Measurements from ENCODE around the gene CRYBG1.

Gene CRYBG1

DNA sequence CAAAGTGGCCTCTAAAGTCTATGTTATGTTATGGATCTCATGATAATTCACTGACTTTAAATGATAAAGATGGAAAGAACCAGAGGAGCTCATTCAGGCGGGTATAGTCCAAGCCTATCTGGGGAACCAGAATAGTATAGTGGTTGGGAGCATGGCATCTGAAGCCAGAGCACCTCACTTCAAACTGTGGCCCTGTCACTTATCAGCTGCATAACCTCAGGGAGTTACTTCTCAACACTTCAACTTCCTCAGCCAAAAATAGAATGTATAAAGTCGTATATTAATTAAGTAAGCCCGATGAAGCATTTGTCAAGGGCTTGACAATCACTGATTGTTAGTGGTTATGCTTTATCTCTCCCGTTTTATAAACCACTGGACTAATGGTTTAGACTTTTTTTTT, 156.1 kb downstream of the CRYBG1 start:
- Mint-ChIP-seq H3K27ac (peak overlapping the region; percentile 77), H3K4me1 (ENCODE audit: low read depth) (peaks cover 61% of the 10 kb centered on the region), H3K27me3 (no peaks in the 10 kb centered on the region), H3K9me3 (no peaks in the 10 kb centered on the region), H3K4me3 (no peak overlapping the region), H3K36me3 (ENCODE audit: low read depth) (peaks cover 32% of the 10 kb centered on the region)
- intact Hi-C loops (cut with micrococcal nuclease): no loop called here

DNA sequence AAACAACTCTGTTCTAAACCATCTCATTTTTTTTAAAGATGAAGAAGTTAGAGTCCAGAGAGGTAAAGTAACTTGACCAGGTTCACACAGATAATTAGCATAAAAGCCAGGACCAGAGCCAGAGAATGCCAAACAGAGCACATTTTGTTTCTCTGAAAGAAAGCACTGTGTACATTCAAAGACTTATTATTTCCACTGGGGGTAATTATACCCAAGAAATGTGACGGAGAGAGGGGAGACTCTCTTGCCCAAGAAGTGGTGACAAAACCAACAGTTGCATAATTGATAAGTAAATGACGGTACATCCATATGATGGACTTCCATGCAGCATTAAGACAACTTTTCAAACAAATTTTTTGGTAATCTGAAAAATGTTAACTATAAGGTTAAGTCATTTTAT, 157.2 kb downstream of the CRYBG1 start:
- Mint-ChIP-seq H3K4me3 (no peak overlapping the region), H3K27me3 (no peaks in the 10 kb centered on the region), H3K27ac (no peak overlapping the region), H3K9me3 (no peaks in the 10 kb centered on the region), H3K36me3 (ENCODE audit: low read depth) (peaks cover 28% of the 10 kb centered on the region), H3K4me1 (ENCODE audit: low read depth) (peaks cover 68% of the 10 kb centered on the region)
- intact Hi-C loops (cut with micrococcal nuclease): no loop called here

DNA sequence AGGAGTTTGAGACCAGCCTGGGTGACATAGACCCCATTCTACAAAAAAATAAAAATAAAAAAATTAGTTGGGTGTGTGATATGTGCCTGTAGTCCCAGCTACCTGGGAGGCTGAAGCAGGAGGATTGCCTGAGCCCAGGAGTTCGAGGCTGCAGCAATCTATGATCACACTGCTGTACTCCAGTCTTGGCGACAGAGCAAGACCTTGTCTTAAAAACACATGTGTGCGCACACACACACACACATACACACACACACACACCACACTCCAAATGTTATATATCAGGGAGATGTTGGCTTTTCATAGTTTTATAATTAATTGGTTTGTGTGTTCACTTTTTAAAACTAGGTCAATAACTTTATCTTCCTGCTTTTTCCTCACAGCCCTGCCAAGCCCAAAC, 158.2 kb downstream of the CRYBG1 start:
- no peaks in the 10 kb centered on the region for H3K27me3 Mint-ChIP-seq
- no peaks in the 10 kb centered on the region for H3K9me3 Mint-ChIP-seq
- H3K4me1 Mint-ChIP-seq (ENCODE audit: low read depth): peaks cover 72% of the 10 kb centered on the region
- peak overlapping the region; percentile 97 for H3K27ac Mint-ChIP-seq
- peak overlapping the region; percentile 17 for H3K4me3 Mint-ChIP-seq
- intact Hi-C loops (cut with micrococcal nuclease): no loop called here
- peaks cover 25% of the 10 kb centered on the region for H3K36me3 Mint-ChIP-seq (ENCODE audit: low read depth)

DNA sequence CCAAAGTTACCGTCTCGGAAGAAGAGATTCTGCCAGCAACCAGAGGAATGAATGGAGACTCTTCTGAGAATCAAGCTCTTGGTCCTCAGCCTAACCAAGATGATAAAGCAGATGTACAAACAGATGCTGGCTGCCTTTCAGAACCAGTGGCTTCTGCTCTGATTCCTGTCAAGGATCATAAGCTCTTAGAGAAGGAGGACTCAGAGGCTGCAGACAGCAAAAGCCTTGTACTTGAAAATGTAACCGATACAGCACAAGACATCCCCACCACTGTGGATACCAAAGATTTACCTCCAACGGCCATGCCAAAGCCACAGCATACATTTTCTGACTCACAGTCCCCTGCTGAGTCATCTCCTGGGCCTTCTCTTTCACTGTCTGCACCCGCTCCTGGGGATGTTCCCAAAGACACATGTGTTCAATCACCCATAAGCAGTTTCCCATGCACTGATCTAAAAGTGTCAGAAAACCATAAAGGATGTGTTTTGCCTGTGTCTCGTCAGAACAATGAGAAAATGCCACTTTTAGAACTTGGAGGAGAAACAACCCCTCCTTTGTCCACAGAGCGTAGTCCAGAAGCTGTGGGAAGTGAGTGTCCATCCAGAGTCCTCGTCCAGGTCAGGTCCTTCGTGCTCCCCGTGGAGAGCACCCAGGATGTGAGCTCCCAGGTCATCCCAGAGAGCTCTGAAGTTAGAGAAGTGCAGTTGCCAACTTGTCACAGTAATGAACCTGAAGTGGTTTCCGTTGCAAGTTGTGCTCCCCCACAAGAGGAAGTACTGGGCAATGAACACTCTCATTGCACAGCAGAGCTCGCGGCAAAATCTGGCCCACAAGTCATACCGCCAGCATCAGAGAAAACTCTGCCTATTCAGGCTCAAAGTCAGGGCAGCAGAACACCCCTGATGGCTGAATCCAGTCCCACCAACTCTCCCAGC, 159.2 kb downstream of the CRYBG1 start:
- intact Hi-C loops (cut with micrococcal nuclease): no loop called here
- Mint-ChIP-seq H3K4me1 (ENCODE audit: low read depth) (peaks cover 75% of the 10 kb centered on the region), H3K27me3 (no peaks in the 10 kb centered on the region), H3K36me3 (ENCODE audit: low read depth) (peaks cover 32% of the 10 kb centered on the region), H3K9me3 (no peaks in the 10 kb centered on the region), H3K4me3 (peak overlapping the region; percentile 63), H3K27ac (peak overlapping the region; percentile 97)

DNA sequence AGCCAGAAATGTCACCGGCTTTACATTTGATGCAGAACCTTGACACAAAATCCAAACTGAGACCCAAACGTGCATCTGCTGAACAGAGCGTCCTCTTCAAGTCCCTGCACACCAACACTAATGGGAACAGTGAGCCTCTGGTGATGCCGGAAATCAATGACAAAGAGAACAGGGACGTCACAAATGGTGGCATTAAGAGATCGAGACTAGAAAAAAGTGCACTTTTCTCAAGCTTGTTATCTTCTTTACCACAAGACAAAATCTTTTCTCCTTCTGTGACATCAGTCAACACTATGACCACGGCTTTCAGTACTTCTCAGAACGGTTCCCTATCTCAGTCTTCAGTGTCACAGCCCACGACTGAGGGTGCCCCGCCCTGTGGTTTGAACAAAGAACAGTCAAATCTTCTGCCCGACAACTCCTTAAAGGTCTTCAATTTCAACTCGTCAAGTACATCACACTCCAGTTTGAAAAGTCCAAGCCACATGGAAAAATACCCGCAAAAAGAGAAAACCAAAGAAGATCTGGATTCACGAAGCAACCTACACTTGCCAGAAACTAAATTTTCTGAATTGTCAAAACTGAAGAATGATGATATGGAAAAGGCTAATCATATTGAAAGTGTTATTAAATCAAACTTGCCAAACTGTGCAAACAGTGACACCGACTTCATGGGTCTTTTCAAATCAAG, 160.3 kb downstream of the CRYBG1 start:
- Mint-ChIP-seq H3K4me3 (peak overlapping the region; percentile 81), H3K4me1 (ENCODE audit: low read depth) (peaks cover 77% of the 10 kb centered on the region), H3K27me3 (no peaks in the 10 kb centered on the region), H3K9me3 (no peaks in the 10 kb centered on the region), H3K27ac (peak overlapping the region; percentile 97), H3K36me3 (ENCODE audit: low read depth) (peaks cover 43% of the 10 kb centered on the region)
- intact Hi-C loops (cut with micrococcal nuclease): loop anchor here (1.0 kb wide), 2 partner anchors 9 to 26 kb away; no protein-coding TSS in a partner anchor

DNA sequence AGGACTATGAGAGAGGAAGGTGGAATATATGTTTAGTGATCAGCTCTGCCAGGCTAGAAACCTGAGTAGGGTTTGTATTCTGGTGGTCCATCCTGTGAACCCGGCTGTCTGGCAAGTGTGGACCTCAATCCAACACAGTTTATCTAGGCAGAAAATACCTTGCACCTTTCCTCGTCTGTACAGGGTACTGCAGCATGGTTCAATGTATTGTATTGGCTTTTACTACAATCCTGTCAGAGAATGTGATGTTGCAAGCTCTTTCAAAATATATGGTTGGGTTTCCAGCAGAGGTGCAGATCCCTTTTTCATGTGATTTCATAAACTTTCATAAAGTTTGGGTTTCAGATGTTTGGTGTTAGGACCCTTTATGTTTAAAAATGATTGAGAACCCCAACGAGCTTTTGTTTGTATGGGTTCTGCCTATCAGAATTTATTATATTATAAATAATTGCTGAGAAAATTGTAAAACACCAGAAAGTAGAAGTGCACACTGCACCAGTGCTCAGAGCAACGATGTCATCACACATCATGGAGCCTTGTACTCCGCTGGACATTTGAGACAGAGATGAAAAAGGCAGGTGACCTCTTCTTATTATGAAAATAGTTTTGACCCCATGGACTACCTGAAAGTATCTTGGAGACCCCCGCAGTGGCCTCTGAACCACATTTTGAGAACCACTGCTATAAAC, 162.2 kb downstream of the CRYBG1 start:
- H3K4me1 Mint-ChIP-seq (ENCODE audit: low read depth): peaks cover 71% of the 10 kb centered on the region
- no peaks in the 10 kb centered on the region for H3K9me3 Mint-ChIP-seq
- H3K4me3 Mint-ChIP-seq: peak overlapping the region; percentile 81
- H3K27me3 Mint-ChIP-seq: no peaks in the 10 kb centered on the region
- intact Hi-C loops (cut with micrococcal nuclease): no loop called here
- H3K27ac Mint-ChIP-seq: peak overlapping the region; percentile 97
- H3K36me3 Mint-ChIP-seq (ENCODE audit: low read depth): peaks cover 58% of the 10 kb centered on the region

DNA sequence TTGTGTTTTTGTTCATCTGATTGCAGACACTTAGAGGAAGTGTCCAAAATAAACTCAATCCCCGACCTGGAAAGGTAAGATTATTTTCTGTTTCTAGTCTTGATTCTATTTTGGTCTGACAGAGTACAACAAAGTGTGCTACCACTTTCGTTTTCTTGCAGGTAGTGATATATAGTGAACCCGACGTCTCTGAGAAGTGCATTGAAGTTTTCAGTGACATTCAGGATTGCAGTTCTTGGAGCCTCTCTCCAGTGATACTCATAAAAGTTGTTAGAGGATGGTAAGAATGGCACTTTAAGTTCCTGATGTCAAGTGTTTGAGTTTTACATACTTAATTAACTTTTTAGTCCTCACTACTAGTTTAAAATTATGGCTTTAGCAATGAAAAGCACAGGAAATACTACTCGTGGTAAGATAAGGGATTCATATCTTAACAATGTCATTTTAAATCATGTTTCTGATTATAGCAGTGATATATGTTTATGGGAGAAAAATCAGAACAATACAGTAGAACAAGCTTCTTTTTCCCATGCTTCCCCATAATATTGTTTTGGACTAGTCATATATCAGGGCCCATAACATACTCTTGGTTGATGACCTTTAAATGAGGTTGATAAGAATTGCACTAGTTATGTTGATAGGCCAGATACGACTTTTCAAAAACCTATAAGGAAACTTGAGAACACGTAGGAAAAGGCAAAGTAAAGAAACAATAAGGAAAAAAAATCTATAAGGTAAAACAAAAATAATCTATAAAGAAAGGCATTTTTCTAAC, 164.8 kb downstream of the CRYBG1 start:
- Mint-ChIP-seq H3K4me1 (ENCODE audit: low read depth) (peaks cover 60% of the 10 kb centered on the region), H3K4me3 (peak overlapping the region; percentile 26), H3K27ac (peak overlapping the region; percentile 53), H3K27me3 (no peaks in the 10 kb centered on the region), H3K9me3 (no peaks in the 10 kb centered on the region), H3K36me3 (ENCODE audit: low read depth) (peaks cover 77% of the 10 kb centered on the region)
- intact Hi-C loops (cut with micrococcal nuclease): no loop called here

DNA sequence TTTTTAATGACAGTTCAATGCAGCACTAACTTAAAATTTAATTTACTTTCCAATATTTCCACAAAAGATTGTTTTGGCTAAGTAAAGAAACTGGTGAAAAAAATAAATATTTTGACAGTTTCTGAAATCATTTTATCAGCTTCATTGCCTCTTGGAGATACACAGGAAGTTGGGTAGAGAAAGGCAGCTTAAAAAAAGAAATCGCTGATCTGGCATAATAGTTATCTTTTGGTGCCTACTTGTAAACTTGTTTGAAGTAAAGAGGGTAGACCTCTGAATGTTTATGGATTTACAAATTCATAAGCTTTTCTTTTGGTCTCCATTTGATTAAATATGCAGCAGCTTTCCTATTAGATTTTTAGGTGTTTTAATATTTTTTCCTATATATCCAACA, 165.4 kb downstream of the CRYBG1 start:
- Mint-ChIP-seq H3K27ac (no peak overlapping the region), H3K4me3 (no peak overlapping the region)

DNA sequence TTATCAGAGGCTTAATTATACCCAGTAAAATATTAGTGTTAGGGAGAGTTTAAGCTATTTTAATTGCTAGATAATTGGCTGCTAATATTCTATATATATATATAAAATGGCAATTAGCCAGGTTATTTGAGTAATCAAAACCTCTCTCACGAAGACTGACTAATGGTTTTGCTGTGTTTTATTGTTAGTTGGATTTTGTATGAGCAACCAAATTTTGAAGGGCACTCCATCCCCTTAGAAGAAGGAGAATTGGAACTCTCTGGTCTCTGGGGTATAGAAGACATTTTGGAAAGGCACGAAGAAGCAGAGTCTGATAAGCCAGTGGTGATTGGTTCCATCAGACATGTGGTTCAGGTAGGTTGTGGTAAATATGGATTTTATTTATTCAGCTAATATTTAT, 166.6 kb downstream of the CRYBG1 start:
- H3K4me1 Mint-ChIP-seq (ENCODE audit: low read depth): peaks cover 45% of the 10 kb centered on the region
- H3K36me3 Mint-ChIP-seq (ENCODE audit: low read depth): peaks cover 77% of the 10 kb centered on the region
- H3K27me3 Mint-ChIP-seq: no peaks in the 10 kb centered on the region
- H3K4me3 Mint-ChIP-seq: no peak overlapping the region
- no peaks in the 10 kb centered on the region for H3K9me3 Mint-ChIP-seq
- intact Hi-C loops (cut with micrococcal nuclease): no loop called here
- H3K27ac Mint-ChIP-seq: no peak overlapping the region

More for the DNA sequence above, 165.4 kb downstream of the CRYBG1 start:
- peaks cover 77% of the 10 kb centered on the region for H3K36me3 Mint-ChIP-seq (ENCODE audit: low read depth)
- intact Hi-C loops (cut with micrococcal nuclease): no loop called here
- no peaks in the 10 kb centered on the region for H3K9me3 Mint-ChIP-seq
- H3K4me1 Mint-ChIP-seq (ENCODE audit: low read depth): peaks cover 55% of the 10 kb centered on the region
- H3K27me3 Mint-ChIP-seq: no peaks in the 10 kb centered on the region

DNA sequence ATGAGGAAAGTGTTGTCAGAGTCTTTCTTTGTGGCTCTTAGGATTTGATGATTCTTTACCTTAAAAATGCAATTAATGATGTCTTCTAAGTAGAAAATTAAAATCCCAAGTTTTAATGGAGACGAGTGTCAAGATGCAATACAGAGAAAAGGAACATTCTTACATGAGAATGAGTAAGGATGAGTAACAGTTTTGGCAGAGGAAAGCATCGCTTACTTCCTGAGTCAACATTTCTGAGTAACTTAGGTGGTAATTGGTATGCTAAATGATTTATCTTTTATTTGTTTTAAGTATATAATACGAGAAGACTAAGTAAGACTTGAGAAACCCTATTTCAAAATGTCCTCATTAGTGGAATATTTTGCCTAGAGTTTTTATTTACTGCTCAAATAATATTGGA, 167.5 kb downstream of the CRYBG1 start:
- Mint-ChIP-seq H3K36me3 (ENCODE audit: low read depth) (peaks cover 85% of the 10 kb centered on the region), H3K9me3 (no peaks in the 10 kb centered on the region)
- intact Hi-C loops (cut with micrococcal nuclease): no loop called here

DNA sequence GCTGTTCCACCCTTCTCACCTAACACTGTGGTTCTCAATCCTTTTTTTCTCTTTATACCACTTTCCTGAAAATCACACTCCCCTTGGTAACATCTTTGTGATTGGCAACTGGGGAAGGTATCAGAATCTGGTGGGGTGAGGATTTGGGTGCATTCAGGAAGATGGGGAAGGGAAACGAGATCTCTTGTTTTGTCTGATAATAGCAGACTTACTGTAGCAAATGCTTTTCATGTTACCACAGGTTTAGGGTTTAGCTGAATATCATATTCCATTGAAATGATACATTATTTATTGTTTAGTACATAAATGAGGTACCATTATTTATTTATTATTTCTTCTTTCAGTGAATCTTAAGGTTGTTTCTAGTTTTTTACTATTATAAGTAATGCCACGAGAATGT, 168.0 kb downstream of the CRYBG1 start:
- intact Hi-C loops (cut with micrococcal nuclease): no loop called here
- H3K4me1 Mint-ChIP-seq (ENCODE audit: low read depth): peaks cover 50% of the 10 kb centered on the region
- no peak overlapping the region for H3K4me3 Mint-ChIP-seq
- H3K27me3 Mint-ChIP-seq: no peaks in the 10 kb centered on the region
- no peaks in the 10 kb centered on the region for H3K9me3 Mint-ChIP-seq
- H3K27ac Mint-ChIP-seq: no peak overlapping the region
- H3K36me3 Mint-ChIP-seq (ENCODE audit: low read depth): peaks cover 90% of the 10 kb centered on the region

More for the DNA sequence above, 167.5 kb downstream of the CRYBG1 start:
- Mint-ChIP-seq H3K4me3 (no peak overlapping the region), H3K27me3 (no peaks in the 10 kb centered on the region), H3K4me1 (ENCODE audit: low read depth) (peaks cover 46% of the 10 kb centered on the region), H3K27ac (no peak overlapping the region)

DNA sequence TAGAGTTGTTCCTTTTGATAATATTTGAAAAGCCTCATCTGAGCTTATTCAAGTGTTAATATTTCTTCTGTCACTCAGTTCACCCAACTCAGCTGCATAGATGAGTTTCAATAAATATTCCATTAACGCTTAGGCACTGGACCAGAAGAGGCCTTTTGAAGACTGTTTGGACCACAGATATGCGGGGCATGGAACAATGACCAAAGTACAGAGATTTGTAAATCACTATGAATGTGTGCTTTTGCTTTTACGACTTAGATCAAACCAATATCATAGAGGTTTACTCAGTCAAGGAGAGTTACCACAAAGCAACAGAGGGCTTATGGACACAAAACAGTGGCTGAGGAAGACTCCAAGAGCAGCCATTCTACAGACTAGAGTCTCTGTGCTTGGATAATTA, 168.9 kb downstream of the CRYBG1 start:
- H3K36me3 Mint-ChIP-seq (ENCODE audit: low read depth): peaks cover 95% of the 10 kb centered on the region
- H3K4me1 Mint-ChIP-seq (ENCODE audit: low read depth): peaks cover 50% of the 10 kb centered on the region

DNA sequence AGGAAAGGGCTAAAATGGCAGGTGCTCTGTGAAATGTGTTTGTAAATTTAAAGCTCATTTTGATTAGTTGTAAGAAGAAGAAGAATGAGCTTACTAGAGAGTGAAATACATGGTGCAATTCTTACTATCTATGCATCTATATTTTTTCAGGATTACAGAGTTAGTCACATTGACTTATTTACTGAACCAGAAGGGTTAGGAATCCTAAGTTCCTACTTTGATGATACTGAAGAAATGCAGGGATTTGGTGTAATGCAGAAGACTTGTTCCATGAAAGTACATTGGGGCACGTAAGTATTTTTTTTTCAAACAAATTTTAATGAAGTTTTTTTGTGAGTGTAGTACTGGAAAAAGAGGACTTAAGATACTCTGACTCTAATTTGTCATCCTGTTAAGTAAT, 169.5 kb downstream of the CRYBG1 start:
- H3K27ac Mint-ChIP-seq: no peak overlapping the region
- intact Hi-C loops (cut with micrococcal nuclease): no loop called here
- H3K4me1 Mint-ChIP-seq (ENCODE audit: low read depth): peaks cover 50% of the 10 kb centered on the region
- H3K4me3 Mint-ChIP-seq: no peak overlapping the region
- peaks cover 96% of the 10 kb centered on the region for H3K36me3 Mint-ChIP-seq (ENCODE audit: low read depth)
- H3K27me3 Mint-ChIP-seq: no peaks in the 10 kb centered on the region
- H3K9me3 Mint-ChIP-seq: no peaks in the 10 kb centered on the region

More for the DNA sequence above, 168.9 kb downstream of the CRYBG1 start:
- intact Hi-C loops (cut with micrococcal nuclease): no loop called here
- Mint-ChIP-seq H3K4me3 (no peak overlapping the region), H3K27me3 (no peaks in the 10 kb centered on the region), H3K27ac (no peak overlapping the region), H3K9me3 (no peaks in the 10 kb centered on the region)
